Hepatocyte (in vitro differentiated cells): ENCODE results near the gene DIP2B.

Source experiments
- CTCF ChIP-seq: fragments of 200-600 bp; sonication (generic); IDR thresholded peaks from 2 replicates; pipeline ENCODE4 v1.5.1; 2016; ENCODE audit warnings: antibody characterized with exemption, mild to moderate bottlenecking; ENCODE audit not compliant: poor library complexity
- EZH2phosphoT487 ChIP-seq: fragments of 200-600 bp; sonication (generic); IDR thresholded peaks from one replicate; pipeline ENCODE4 v1.6.1; 2018; ENCODE audit warnings: antibody characterized with exemption, mild to moderate bottlenecking, low read depth, moderate library complexity; ENCODE audit not compliant: unreplicated experiment, severe bottlenecking

DNA sequence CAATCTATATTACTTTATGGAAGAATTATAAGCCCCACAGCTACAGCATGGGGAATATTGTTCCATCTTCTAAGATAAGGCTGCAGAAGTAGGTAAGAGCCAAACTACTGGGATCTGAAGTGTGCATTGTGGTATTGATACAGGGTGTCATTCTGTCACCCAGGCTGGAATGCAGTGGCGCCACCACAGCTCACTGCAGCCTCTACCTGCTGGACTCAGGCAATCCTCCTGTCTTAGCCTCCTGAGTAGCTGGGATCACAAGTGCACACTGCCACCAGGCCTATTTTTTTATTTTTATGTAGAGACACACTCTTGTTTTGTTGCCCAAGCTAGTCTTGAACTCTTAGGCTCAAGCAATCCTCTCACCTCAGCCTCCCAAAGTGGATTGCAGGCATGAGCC is 21.3 kb upstream of the DIP2B start:
- TF ChIP-seq CTCF = no peak
- TF ChIP-seq EZH2phosphoT487 = no peak
